Muscle layer of duodenum (tissue), 2 donors: ENCODE measurements around the gene ANKRD49.
"Not testable (repeated sequence)": the region's sequence is repeated elsewhere in the genome, so short reads cannot be mapped to it uniquely, and the experiment has no call there.

Experiments
- H3K27ac ChIP-seq: one replicate; pipeline ENCODE4 v1.7.0; 2013; ENCODE audit warnings: mild to moderate bottlenecking, low read length
- H3K27me3 ChIP-seq: one replicate; pipeline ENCODE4 v1.7.0; 2013; ENCODE audit warnings: low read depth, mild to moderate bottlenecking, control low read depth, low read length
- H3K36me3 ChIP-seq, 2 donors: one replicate each; pipeline ENCODE4 v1.7.0; 2013; ENCODE audit warnings: low read length in 2 of 2, control low read depth in 1 of 2, mild to moderate bottlenecking in 1 of 2; ENCODE audit not compliant: insufficient read depth in 2 of 2, control insufficient read depth in 1 of 2
- H3K4me1 ChIP-seq, 2 donors: one replicate each; pipeline ENCODE4 v1.7.0; 2013; ENCODE audit warnings: low read length in 2 of 2, mild to moderate bottlenecking in 2 of 2, control low read depth in 1 of 2, moderate library complexity in 1 of 2; ENCODE audit not compliant: insufficient read depth in 2 of 2, control insufficient read depth in 1 of 2
- H3K4me3 ChIP-seq, 2 donors: one replicate each; pipeline ENCODE4 v1.7.0; 2013; ENCODE audit warnings: low read length in 2 of 2, low read depth in 1 of 2, mild to moderate bottlenecking in 1 of 2
- H3K9me3 ChIP-seq, 2 donors: one replicate each; pipeline ENCODE4 v1.7.0; 2013; ENCODE audit warnings: low read length in 2 of 2, control low read depth in 1 of 2, mild to moderate bottlenecking in 1 of 2; ENCODE audit not compliant: control insufficient read depth in 1 of 2
- donor health status: healthy.

ANKRD49 gene

DNA sequence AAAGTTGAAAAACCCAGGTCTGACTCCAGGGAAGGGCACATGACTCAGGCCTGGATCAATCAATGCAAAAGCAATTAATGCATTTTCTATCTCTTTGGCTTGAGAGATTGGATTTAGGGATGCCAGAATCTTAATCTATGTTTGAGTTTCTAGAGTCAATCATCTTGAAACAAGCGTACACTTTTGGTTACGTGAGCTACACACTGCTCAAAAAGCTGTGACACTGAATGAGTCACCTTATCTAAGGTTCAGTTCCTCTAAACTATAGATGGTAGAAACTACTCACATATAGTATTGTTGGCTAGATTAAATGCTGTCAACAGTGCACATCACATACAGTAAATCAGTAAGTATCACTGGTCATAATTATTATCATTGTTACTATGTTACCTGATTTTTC lies 24.4 kb upstream of the ANKRD49 start:
- Histone ChIP-seq H3K4me1 (no peaks in the 10 kb centered on the region), H3K36me3 (peaks cover 3 to 47% of the 10 kb centered on the region in 2 donors), H3K27ac (no peak overlapping the region), H3K9me3 (no peaks in the 10 kb centered on the region), H3K4me3 (no peak overlapping the region), H3K27me3 (no peaks in the 10 kb centered on the region)

DNA sequence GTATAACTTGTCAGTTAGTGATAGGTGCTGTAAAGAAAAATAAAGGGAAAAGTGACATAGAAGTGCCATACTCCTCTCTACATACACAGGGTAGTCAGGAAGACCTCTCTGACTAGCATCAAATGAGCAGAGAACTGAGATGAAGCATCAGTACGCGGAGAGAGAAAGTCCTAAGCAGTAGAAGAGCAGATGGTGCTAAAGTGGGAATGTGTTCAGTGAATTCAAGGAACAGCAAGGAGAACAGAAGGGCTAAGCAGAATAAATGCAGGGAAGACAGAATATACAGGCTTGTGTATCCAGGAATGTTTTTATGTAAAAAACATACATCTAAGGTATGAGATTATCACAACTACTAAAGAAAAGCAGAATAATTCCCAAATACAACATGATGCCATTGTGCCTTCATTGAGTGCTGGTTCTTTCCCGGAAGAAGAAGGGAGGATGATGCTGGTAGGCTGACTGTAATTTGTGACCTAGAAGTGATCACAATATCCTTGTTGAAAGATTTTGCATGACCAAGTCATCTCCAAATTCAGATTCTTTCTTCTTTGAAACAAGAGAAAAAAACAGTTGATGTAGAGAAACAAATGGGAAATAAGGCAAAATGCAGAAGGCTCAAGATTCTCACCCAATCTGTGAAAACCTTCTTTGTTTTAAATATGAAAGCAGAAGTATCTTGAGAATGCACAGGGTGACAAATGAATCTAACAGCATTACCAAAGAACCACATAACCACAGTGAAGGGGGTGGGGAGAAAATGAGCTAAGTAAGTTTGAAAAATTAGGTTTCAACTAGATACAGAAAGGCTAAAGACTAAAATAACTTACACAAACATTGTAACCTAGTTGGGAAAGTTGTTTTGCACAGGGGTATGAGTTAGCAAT lies 20.6 kb upstream of the ANKRD49 start:
- no peak overlapping the region for H3K4me3 ChIP-seq
- H3K27me3 ChIP-seq: no peaks in the 10 kb centered on the region
- no peaks in the 10 kb centered on the region for H3K4me1 ChIP-seq
- no peak overlapping the region for H3K27ac ChIP-seq
- peaks cover 5 to 43% of the 10 kb centered on the region in 2 donors for H3K36me3 ChIP-seq
- no peaks in the 10 kb centered on the region for H3K9me3 ChIP-seq

DNA sequence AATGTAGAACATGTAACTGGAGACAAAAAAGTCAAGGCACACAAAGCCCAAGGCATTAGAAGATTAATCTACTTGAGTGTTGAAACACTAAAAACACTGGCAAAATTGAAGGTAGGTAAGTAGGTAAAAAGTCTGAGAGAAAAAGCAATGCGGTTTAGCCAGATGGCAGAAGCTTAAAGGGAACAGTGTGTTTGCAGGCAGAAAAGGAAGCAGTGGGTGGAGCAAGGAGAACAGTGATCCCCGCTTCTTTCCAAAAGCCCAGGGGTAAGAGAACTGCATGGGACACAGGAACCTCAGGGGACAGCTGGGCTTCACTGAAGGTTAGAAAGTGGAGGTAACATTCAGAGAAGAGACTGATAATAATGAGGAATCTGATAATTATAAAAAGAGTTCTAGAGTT lies 16.2 kb upstream of the ANKRD49 start:
- Histone ChIP-seq H3K27me3 (no peaks in the 10 kb centered on the region), H3K36me3 (peaks cover 30 to 47% of the 10 kb centered on the region in 2 donors), H3K27ac (no peak overlapping the region), H3K4me3 (no peak overlapping the region), H3K9me3 (no peaks in the 10 kb centered on the region), H3K4me1 (no peaks in the 10 kb centered on the region)

DNA sequence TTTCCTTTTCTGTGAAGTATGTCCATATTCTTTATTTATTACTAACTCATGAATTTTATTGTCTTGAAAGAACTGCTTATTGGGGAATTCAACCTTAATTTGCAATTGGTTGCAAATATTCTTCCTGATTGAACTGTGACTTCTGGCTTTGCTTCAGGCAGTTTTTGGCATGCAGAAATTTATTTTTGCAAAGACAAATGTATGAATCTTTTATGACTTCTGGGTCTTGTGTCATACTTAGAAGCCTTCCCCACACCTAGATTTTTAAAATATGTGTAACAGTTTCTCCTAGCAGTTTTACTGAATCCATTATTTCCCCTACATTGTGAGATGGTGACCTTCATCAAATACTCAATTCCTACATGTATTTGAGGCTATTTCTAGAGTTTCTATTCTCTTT lies 12.4 kb upstream of the ANKRD49 start:
- no peaks in the 10 kb centered on the region for H3K27me3 ChIP-seq
- no peaks in the 10 kb centered on the region for H3K9me3 ChIP-seq
- peaks cover 30 to 56% of the 10 kb centered on the region in 2 donors for H3K36me3 ChIP-seq

DNA sequence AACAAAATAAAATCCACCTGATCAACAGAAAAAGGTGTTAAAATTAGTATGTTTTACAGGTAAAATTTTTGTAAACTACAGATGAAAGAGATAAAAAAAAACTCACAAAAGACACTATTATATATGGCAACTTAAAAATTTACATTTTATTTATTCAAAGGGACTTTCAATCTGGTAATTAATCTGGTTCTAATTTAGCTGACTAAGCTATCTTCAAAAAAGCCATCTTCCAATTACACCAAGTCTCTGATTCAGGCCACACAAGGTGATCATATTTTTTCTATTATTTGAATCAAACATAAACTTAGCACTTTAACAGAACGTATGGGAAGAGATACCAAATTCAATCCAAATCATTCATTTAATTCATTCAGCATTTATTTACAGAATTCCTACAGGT lies 7.7 kb upstream of the ANKRD49 start:
- Histone ChIP-seq H3K4me3 (no peak overlapping the region), H3K36me3 (peaks cover 33 to 61% of the 10 kb centered on the region in 2 donors), H3K4me1 (no peaks in the 10 kb centered on the region), H3K27me3 (no peaks in the 10 kb centered on the region), H3K27ac (no peak overlapping the region), H3K9me3 (no peaks in the 10 kb centered on the region)

More for the DNA sequence above, 12.4 kb upstream of the ANKRD49 start:
- H3K4me1 ChIP-seq: no peaks in the 10 kb centered on the region
- no peak overlapping the region for H3K27ac ChIP-seq
- no peak overlapping the region for H3K4me3 ChIP-seq

DNA sequence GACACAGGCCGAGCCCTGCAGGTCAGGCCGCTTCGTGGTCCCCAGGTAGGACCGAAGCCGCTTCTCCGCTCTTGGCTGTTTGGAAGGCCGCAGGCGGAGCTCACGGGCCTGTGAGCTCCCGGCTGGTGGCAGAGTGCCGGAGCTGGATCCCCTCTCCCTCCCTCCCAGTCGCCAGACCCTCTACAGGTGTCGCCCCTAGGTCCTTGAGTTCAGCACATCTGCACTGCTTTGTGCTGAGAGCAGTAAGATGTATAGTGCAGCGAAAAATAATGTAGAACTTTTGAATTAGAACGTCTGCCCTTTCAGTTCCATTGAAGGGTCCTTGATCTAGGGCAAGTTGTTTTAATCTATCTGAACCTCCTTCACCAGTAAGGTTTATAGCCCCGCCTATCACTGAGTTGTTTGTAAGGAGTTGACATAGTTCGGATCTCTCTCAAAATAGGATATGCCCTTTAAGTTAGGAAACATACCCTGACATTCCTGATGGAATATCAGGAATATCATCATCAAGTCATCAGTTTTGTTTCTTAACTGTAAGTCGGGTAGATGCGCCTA lies 419 bp downstream of the ANKRD49 start:
- Histone ChIP-seq H3K4me1 (peaks cover 12 to 19% of the 10 kb centered on the region in 2 donors), H3K27ac (peak overlapping the region; percentile 91), H3K36me3 (peaks cover 34 to 41% of the 10 kb centered on the region in 2 donors), H3K4me3 (peak overlapping the region; percentile 92 to 96), H3K27me3 (no peaks in the 10 kb centered on the region), H3K9me3 (no peaks in the 10 kb centered on the region)

DNA sequence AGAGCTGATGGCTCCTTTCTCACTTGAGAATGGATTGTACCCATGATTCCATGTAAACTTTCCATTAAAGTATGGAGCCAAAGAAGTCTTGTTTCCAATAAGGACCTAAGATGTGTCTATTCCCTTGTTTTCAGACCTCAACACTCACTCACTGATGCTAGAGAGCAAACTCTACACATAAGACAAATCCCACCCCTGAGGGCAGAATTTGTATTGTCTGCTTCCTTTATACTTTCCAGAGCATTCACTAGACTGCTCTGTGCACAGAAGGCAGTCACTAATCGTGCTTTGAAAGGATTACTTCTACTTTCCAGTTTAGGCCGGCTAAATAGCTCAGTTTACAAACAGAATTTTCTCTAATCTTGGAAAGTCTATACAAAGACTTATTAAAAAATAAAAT lies 6.4 kb downstream of the ANKRD49 start:
- peaks cover 21 to 30% of the 10 kb centered on the region in 2 donors for H3K36me3 ChIP-seq
- H3K9me3 ChIP-seq: no peaks in the 10 kb centered on the region
- H3K4me3 ChIP-seq: no peak overlapping the region
- H3K27ac ChIP-seq: no peak overlapping the region
- no peaks in the 10 kb centered on the region for H3K27me3 ChIP-seq
- H3K4me1 ChIP-seq: peaks cover 0 to under 1% of the 10 kb centered on the region in 2 donors

DNA sequence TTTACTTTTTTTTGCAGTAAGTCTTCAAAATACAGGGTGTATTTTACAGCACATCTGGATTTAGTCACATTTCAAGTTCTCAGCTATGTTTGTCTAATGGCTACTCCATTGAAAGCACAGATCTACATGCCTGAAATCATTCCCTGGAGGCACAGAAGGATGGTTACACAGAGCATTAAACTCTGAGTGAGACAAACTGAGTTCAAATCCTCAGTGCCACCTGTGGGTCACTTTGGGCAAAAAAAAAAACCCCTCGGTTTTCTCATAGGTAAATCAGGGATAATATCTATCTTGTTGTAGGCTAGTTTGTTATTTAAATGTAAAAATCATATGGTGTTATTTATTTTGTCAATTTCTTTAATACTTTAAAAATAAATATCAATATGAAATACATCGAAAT lies 7.7 kb downstream of the ANKRD49 start:
- no peaks in the 10 kb centered on the region for H3K9me3 ChIP-seq
- H3K4me3 ChIP-seq: no peak overlapping the region
- no peaks in the 10 kb centered on the region for H3K4me1 ChIP-seq
- H3K27ac ChIP-seq: no peak overlapping the region
- H3K27me3 ChIP-seq: no peaks in the 10 kb centered on the region
- H3K36me3 ChIP-seq: peaks cover 21 to 29% of the 10 kb centered on the region in 2 donors

DNA sequence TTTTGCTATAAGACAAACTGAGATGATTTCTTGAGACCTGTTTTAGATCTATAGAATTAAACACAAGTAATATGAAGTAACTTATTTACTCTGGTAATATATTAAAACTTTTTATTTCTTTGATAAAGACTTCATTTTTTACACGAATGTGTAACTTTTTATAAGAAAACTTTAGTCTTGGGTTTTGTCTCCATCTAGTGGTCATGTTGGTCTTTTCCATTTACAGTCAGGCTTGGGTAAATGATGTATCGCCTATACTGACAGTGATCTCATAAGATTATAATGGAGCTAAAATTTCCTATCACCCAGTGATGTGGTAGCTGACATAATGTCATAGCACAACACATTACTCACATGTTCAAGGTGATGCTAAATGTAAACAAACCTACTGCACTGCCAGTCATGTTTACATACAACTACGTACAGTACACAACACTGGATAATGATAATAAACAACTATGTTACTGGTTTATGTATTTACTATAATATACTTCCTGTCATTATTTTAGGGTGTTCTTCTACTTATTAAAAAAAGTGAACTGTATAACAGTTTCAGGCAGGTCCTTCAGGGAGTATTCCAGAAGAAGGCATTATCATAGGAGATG lies 11.0 kb downstream of the ANKRD49 start:
- no peaks in the 10 kb centered on the region for H3K9me3 ChIP-seq
- no peak overlapping the region for H3K27ac ChIP-seq
- no peaks in the 10 kb centered on the region for H3K4me1 ChIP-seq
- no peaks in the 10 kb centered on the region for H3K36me3 ChIP-seq
- no peaks in the 10 kb centered on the region for H3K27me3 ChIP-seq
- H3K4me3 ChIP-seq: no peak overlapping the region

DNA sequence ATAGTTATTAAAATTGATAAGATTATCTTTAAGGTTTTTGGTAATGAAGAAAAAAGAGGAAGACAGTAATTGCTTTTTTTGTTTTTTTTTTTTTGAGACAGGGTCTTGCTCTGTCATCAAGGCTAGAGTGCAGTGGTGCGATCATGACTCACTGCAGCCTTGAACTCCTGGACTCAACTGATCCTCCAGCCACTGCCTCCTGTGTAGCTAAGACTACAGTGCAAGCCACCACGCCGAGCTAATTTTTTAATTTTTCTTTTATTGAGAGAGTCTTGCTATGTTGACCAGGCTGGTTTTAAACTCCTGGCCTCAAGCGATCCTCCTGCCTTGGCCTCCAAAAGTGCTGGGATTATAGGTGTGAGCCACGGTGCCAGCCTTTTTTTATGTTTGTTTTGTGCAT lies 12.7 kb downstream of the ANKRD49 start:
- H3K4me3 ChIP-seq, H3K27me3 ChIP-seq, H3K27ac ChIP-seq, H3K36me3 ChIP-seq, H3K9me3 ChIP-seq, H3K4me1 ChIP-seq: not testable (repeated sequence)

DNA sequence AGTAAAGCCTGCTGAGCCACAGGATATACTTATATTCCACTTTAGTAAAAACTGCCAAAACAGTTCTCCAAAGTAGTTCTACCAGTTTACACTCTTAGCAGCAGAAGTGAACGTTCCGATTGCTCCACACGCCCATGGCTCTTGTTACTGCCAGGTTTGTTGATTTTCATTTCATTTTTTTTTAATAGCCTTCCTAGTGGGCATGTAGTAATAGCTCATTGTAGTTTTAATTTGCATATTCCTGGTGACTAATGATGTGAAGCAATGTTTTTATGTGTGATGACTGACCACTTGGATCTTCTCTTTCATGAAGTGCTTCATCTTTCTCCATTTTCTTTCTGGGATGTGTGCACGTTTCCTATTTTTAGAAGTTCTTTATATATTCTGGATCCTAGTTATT lies 13.7 kb downstream of the ANKRD49 start:
- Histone ChIP-seq H3K4me1 (no peaks in the 10 kb centered on the region), H3K27me3 (no peaks in the 10 kb centered on the region), H3K36me3 (no peaks in the 10 kb centered on the region), H3K27ac (no peak overlapping the region), H3K4me3 (no peak overlapping the region), H3K9me3 (no peaks in the 10 kb centered on the region)
